CD4-positive, CD25-positive, alpha-beta regulatory T cell (primary cell): Measurements from ENCODE around the gene MAGOH. TPM values are rescaled to one million over a fixed set of nuclear protein-coding genes. Genes with fewer than 3 reads are reported as not detected.
A peak's percentile ranks its signal among the peaks of the same experiment; 100 is the strongest.
"Not testable (repeated sequence)": the region's sequence is repeated elsewhere in the genome, so short reads cannot be mapped to it uniquely, and the experiment has no call there.

Experiments
- ATAC-seq, 2 donors: fragments of 150-1000 bp; cut with Tn5 transposase; one replicate each; pipeline ENCODE4 v1.10.0; 2021; ENCODE audit warnings: low read depth in 2 of 2, moderate number of reproducible peaks in 2 of 2, moderate library complexity in 1 of 2
- DNase-seq, 3 donors: peaks; one replicate each; pipeline versions ENCODE4 v3.0.0 to v3.0.0-alpha.2; 2012 to 2022; ENCODE audit warnings: mixed read lengths in 1 of 3
- H3K27ac ChIP-seq: one replicate; pipeline ENCODE4 v1.7.0; 2013; ENCODE audit warnings: mild to moderate bottlenecking, low read length; ENCODE audit not compliant: insufficient read depth, poor library complexity, severe bottlenecking
- H3K27me3 ChIP-seq: one replicate; pipeline ENCODE4 v1.7.0; 2013; ENCODE audit warnings: low read length; ENCODE audit not compliant: control insufficient read depth, insufficient read depth
- H3K36me3 ChIP-seq: one replicate; pipeline ENCODE4 v1.7.0; 2013; ENCODE audit warnings: mild to moderate bottlenecking, low read length, moderate library complexity; ENCODE audit not compliant: control insufficient read depth, insufficient read depth
- H3K4me1 ChIP-seq: 2 replicates; pipeline ENCODE4 v1.7.0; 2013; ENCODE audit warnings: mild to moderate bottlenecking, low read length; ENCODE audit not compliant: insufficient read depth, control insufficient read depth, poor library complexity, severe bottlenecking
- H3K4me3 ChIP-seq: one replicate; pipeline ENCODE4 v1.7.0; 2013; ENCODE audit warnings: low read depth, mild to moderate bottlenecking, low read length, moderate library complexity
- H3K9me3 ChIP-seq, 2 experiments: 1 replicate in 1 of 2; 2 replicates in 1 of 2; pipeline ENCODE4 v1.7.0; 2013; ENCODE audit warnings: low read length in 2 of 2, mild to moderate bottlenecking in 1 of 2, moderate library complexity in 1 of 2; ENCODE audit not compliant: control insufficient read depth in 2 of 2
- H3K27ac Mint-ChIP-seq, 3 donors: one replicate each; pipeline ENCODE4 v1.8.0; 2020 to 2022; ENCODE audit warnings: mild to moderate bottlenecking in 3 of 3, mixed read lengths in 3 of 3, moderate library complexity in 2 of 3
- H3K27me3 Mint-ChIP-seq: one replicate; pipeline ENCODE4 v1.8.0; 2022; ENCODE audit warnings: mild to moderate bottlenecking, mixed read lengths
- H3K36me3 Mint-ChIP-seq: one replicate; pipeline ENCODE4 v1.8.0; 2020; ENCODE audit warnings: mixed read lengths
- H3K4me1 Mint-ChIP-seq, 4 donors: one replicate each; pipeline ENCODE4 v1.8.0; 2020 to 2022; ENCODE audit warnings: mixed read lengths in 4 of 4, mild to moderate bottlenecking in 1 of 4
- H3K4me3 Mint-ChIP-seq, 4 donors: one replicate each; pipeline ENCODE4 v1.8.0; 2020 to 2022; ENCODE audit warnings: mild to moderate bottlenecking in 4 of 4, mixed read lengths in 4 of 4, moderate library complexity in 3 of 4
- H3K9me3 Mint-ChIP-seq, 7 donors: one replicate each; pipeline ENCODE4 v1.8.0; 2020 to 2022; ENCODE audit warnings: mixed read lengths in 7 of 7, mild to moderate bottlenecking in 3 of 7, moderate library complexity in 2 of 7
- polyA plus RNA-seq, 4 donors: library from polyadenylated mRNA; unstranded; fragments of 300-500 nt; fragmentation: Illumina TruSeq; gene quantifications; one replicate each; pipeline ENCODE4 v1.2.3, GENCODE V29; 2021
- total RNA-seq: library from RNA; stranded (reverse); gene quantifications from one replicate; pipeline ENCODE4 v1.2.3, GENCODE V29; 2022

MAGOH gene
- total RNA-seq (58.1 TPM), polyA plus RNA-seq (100 to 1,000 TPM in 1 of 4 donors, 10 to 100 TPM in 3; 89.8 to 102 (median 95.6) TPM)

GRCh38 chr1:53238197-53239155 lies at the start of gene MAGOH:
Gene MAGOH (minus strand): TSS chr1:53238518. CDS start chr1:53238448, 70 bp downstream.
- Histone ChIP-seq H3K36me3 (peaks cover 28% of the 10 kb centered on the region), H3K27ac (peak within 1 kb of the TSS; percentile 85), H3K4me1 (peaks cover 25% of the 10 kb centered on the region), H3K9me3 (no peaks in the 10 kb centered on the region), H3K27me3 (no peaks in the 10 kb centered on the region), H3K4me3 (peak within 1 kb of the TSS; percentile 98)
- DNase-seq (peak; percentile 91 to 97 (median 94)), ATAC-seq (peak; percentile 96 to 97)
- Mint-ChIP-seq H3K4me1 (peaks cover 24 to 38% (median 26%) of the 10 kb centered on the region in 4 donors), H3K36me3 (peaks cover 31% of the 10 kb centered on the region), H3K27me3 (no peaks in the 10 kb centered on the region), H3K27ac (peak within 1 kb of the TSS; percentile 96 to 99 (median 99)), H3K4me3 (peak within 1 kb of the TSS; percentile 98), H3K9me3 (no peaks in the 10 kb centered on the region)

- H3K9me3 ChIP-seq = no peaks in the 10 kb centered on the region
- no peaks in the 10 kb centered on the region for H3K27me3 ChIP-seq
- no peak overlapping the region for H3K27ac ChIP-seq
- no peak overlapping the region for H3K4me3 ChIP-seq
- H3K4me1 Mint-ChIP-seq = peaks cover 0 to 8% (median 2%) of the 10 kb centered on the region in 4 donors
- peak overlapping the region in 1 of 4 donors; percentile 2 for H3K4me3 Mint-ChIP-seq
- peaks cover 10% of the 10 kb centered on the region for H3K36me3 ChIP-seq
- no peak for ATAC-seq
- no peak for DNase-seq
- peak overlapping the region in 2 of 3 donors; percentile 26 to 60 for H3K27ac Mint-ChIP-seq
- H3K27me3 Mint-ChIP-seq = no peaks in the 10 kb centered on the region
- no peaks in the 10 kb centered on the region for H3K9me3 Mint-ChIP-seq
- H3K36me3 Mint-ChIP-seq = peaks cover 4% of the 10 kb centered on the region
- peaks cover 2% of the 10 kb centered on the region for H3K4me1 ChIP-seq
Observed at GRCh38 chr1:53286955-53287354, 48.6 kb upstream of the MAGOH start.

DNA sequence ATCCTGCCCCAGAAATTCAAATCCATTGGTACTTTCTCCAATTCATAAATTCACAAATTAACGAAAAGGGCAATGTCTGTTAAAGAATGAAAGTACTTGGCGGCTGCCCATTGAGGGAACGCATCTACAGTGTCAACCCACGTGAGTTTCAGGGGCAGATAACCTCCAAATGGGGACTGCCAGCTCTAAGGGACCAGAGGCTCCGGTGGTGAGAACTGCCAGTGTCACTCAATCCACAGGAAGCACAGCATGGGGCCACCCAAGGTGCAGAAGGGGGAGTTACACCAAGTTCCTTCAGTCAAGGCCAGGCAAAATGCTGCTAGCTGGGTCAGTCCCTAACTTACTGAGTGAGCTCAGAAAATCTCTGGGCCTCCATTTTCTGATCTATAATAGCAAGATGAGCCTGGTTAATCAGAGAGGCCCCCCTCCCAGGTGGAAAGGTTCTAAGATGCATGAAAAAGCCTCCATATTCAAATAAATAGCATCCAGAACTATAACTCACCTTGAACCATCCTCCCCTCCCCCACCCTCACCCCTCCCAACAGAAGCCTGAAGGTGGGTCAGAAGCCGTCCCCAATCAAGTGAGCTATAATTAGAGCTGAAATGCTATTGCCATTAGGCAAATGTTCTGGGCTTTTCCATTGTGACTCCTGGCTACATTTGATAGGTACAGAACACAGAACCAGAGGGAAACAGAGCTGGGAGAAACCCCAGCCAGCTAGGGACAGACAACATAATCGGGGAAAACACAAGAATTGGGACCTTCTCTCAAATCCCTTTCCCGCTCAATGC lies 47.8 kb upstream of the MAGOH start:
- peaks cover 2% of the 10 kb centered on the region for H3K4me1 ChIP-seq
- DNase-seq (no peak), ATAC-seq (no peak)
- peaks cover 4% of the 10 kb centered on the region for H3K36me3 Mint-ChIP-seq
- peaks cover 0 to 4% (median 1%) of the 10 kb centered on the region in 4 donors for H3K4me1 Mint-ChIP-seq
- H3K4me3 Mint-ChIP-seq = no peak overlapping the region
- no peak overlapping the region for H3K27ac ChIP-seq
- peak overlapping the region in 1 of 3 donors; percentile 60 for H3K27ac Mint-ChIP-seq
- H3K36me3 ChIP-seq = peaks cover 10% of the 10 kb centered on the region
- H3K4me3 ChIP-seq = no peak overlapping the region
- H3K9me3 ChIP-seq = no peaks in the 10 kb centered on the region
- no peaks in the 10 kb centered on the region for H3K27me3 ChIP-seq
- no peaks in the 10 kb centered on the region for H3K27me3 Mint-ChIP-seq
- H3K9me3 Mint-ChIP-seq = no peaks in the 10 kb centered on the region

GRCh38 chr1:53285546-53285945 lies 47.2 kb upstream of the MAGOH start:
- no peak overlapping the region for H3K4me3 Mint-ChIP-seq
- peaks cover 10% of the 10 kb centered on the region for H3K36me3 ChIP-seq

DNA sequence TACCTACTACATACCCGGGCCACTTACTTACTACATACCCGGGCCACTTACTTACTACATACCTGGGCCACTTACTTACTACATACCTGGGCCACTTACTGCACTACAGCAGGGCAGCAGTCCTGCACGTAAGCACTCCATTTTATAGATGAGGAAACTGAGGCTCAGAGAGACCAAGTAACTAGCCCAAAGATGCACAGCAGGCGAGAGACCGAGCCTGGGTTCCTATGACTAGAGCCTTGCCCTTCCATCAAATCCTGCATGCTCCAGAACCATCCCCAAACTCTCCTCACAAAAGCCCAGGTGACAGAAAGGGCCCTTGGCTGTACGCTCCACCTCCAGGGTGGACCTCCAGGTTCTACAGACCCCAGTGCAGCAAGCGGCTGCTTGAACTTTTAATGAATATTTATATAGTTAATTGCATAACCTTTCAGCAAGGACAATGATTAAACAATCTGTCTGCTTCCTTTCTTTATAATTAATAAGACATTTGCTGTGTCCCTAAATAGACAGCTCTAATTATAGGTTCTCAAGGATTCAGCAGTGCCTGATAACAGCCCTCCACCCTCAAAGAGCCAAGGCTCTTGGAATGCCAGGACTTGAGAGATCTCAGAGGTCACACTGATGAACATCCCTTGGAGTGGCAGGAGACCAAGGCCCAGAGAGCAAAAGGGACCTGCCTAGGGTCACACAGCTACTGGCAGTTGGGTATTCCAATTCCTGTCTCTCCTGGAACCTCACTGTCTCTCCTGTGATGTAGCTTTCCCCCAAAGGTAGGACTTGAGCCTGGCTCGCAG lies 46.1 kb upstream of the MAGOH start:
- Mint-ChIP-seq H3K4me3 (no peak overlapping the region), H3K27ac (peak overlapping the region in 2 of 3 donors; percentile 44 to 62), H3K4me1 (peaks cover 0 to 4% (median 0%) of the 10 kb centered on the region in 4 donors), H3K9me3 (no peaks in the 10 kb centered on the region), H3K36me3 (peaks cover 4% of the 10 kb centered on the region), H3K27me3 (no peaks in the 10 kb centered on the region)
- no peak overlapping the region for H3K4me3 ChIP-seq
- no peak overlapping the region for H3K27ac ChIP-seq
- no peaks in the 10 kb centered on the region for H3K4me1 ChIP-seq
- peaks cover 10% of the 10 kb centered on the region for H3K36me3 ChIP-seq
- H3K9me3 ChIP-seq = no peaks in the 10 kb centered on the region
- DNase-seq (no peak), ATAC-seq (no peak)
- H3K27me3 ChIP-seq = no peaks in the 10 kb centered on the region

More at GRCh38 chr1:53285546-53285945, 47.2 kb upstream of the MAGOH start:
- no peak overlapping the region for H3K27ac ChIP-seq
- no peaks in the 10 kb centered on the region for H3K27me3 Mint-ChIP-seq
- no peaks in the 10 kb centered on the region for H3K9me3 ChIP-seq
- no peaks in the 10 kb centered on the region for H3K4me1 ChIP-seq
- no peak overlapping the region for H3K4me3 ChIP-seq
- ATAC-seq (no peak), DNase-seq (no peak)
- H3K27me3 ChIP-seq = no peaks in the 10 kb centered on the region
- peaks cover 0 to 4% (median 0%) of the 10 kb centered on the region in 4 donors for H3K4me1 Mint-ChIP-seq
- peaks cover 4% of the 10 kb centered on the region for H3K36me3 Mint-ChIP-seq
- H3K27ac Mint-ChIP-seq = no peak overlapping the region
- H3K9me3 Mint-ChIP-seq = no peaks in the 10 kb centered on the region

DNA sequence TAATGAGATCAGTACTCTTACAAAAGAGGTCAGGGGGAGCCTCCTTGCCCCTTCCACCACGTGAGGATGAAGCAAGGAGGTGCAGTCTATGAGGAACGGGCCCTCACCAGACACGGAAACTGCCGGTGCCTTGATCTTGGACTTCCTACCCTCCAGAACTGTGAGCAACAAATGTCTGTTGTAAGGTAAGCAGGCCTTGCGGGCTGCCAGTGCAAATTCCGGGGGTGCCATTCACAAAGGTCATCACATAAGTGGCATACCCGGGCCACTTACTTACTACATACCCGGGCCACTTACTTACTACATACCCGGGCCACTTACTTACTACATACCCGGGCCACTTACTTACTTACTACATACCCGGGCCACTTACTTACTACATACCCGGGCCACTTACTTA lies 44.8 kb upstream of the MAGOH start:
- H3K36me3 ChIP-seq, DNase-seq, ATAC-seq, H3K36me3 Mint-ChIP-seq, H3K27me3 ChIP-seq, H3K4me1 ChIP-seq, H3K27me3 Mint-ChIP-seq, H3K9me3 Mint-ChIP-seq, H3K4me3 ChIP-seq, H3K4me3 Mint-ChIP-seq, H3K4me1 Mint-ChIP-seq, H3K27ac ChIP-seq, H3K9me3 ChIP-seq, H3K27ac Mint-ChIP-seq: not testable (repeated sequence)

DNA sequence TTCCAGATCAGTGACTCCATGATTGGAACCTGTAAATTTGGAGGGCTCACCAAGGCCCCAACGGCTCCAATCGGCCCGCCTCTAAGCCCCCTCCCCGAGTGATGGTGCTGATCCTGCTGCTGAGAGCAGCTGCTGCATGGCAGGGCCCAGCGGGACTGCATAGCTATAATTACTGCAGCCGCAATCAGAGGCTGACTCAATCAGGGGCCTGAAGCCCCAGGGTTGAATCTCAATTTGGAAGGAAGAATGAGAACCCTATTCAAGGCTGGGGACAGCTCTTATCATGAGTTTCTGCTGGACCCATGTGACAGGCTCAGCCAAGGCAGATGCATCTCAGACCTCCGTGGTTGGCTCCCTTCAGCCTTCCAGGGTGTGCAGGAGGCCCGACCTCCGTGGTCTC lies 42.8 kb upstream of the MAGOH start:
- no peaks in the 10 kb centered on the region for H3K9me3 ChIP-seq
- no peaks in the 10 kb centered on the region for H3K27me3 ChIP-seq
- no peak overlapping the region for H3K27ac ChIP-seq
- Mint-ChIP-seq H3K4me1 (peaks cover 0 to 6% (median 5%) of the 10 kb centered on the region in 4 donors), H3K9me3 (no peaks in the 10 kb centered on the region), H3K27ac (peak overlapping the region in 1 of 3 donors; percentile 82), H3K27me3 (no peaks in the 10 kb centered on the region), H3K36me3 (peaks cover 5% of the 10 kb centered on the region), H3K4me3 (no peak overlapping the region)
- no peak overlapping the region for H3K4me3 ChIP-seq
- no peaks in the 10 kb centered on the region for H3K4me1 ChIP-seq
- DNase-seq (no peak), ATAC-seq (no peak)
- H3K36me3 ChIP-seq = peaks cover 4% of the 10 kb centered on the region
